ENCODE data around the gene NRF1. TPM values are rescaled to one million over a fixed set of nuclear protein-coding genes. Genes with fewer than 3 reads are reported as not detected.

The NRF1 gene
- polyA plus RNA-seq, 2 donors: 4.7 to 5.7 TPM

Other genes starting within 250 kb of the NRF1 start
- 1 to 10 TPM in 1 of 2 donors, under 1 TPM in 1; 0.78 to 1.0 TPM for gene STRIP2, start 177.3 kb upstream of the NRF1 start, polyA plus RNA-seq
- under 1 TPM; 0.63 to 0.96 TPM for gene SMKR1, start 109.2 kb upstream of the NRF1 start, polyA plus RNA-seq

Data from esophagus (tissue), 2 donors.